H9 (cell line): ENCODE results near the gene GTF3C5. TPM values are rescaled to one million over a fixed set of nuclear protein-coding genes. Genes with fewer than 3 reads are reported as not detected.

Experiments
- DNase-seq: peaks from one replicate; pipeline ENCODE4 v3.0.0-alpha.2; 2017
- H2AFZ ChIP-seq: one replicate; pipeline ENCODE4 v1.6.1; 2013; ENCODE audit warnings: mild to moderate bottlenecking, low read length, control low read depth, moderate library complexity
- H2AK5ac ChIP-seq: 2 replicates; pipeline ENCODE4 v1.6.1; 2013; ENCODE audit warnings: low read length, control low read depth, mixed read lengths; ENCODE audit not compliant: insufficient read length
- H2BK120ac ChIP-seq: one replicate; pipeline ENCODE4 v1.6.1; 2013; ENCODE audit warnings: low read depth, mild to moderate bottlenecking, low read length, control low read depth, inconsistent platforms; ENCODE audit not compliant: poor library complexity, severe bottlenecking
- H2BK12ac ChIP-seq: 2 replicates; pipeline ENCODE4 v1.6.1; 2013; ENCODE audit warnings: low read length, control low read depth, mixed read lengths, low read depth; ENCODE audit not compliant: insufficient read length
- H2BK15ac ChIP-seq: 2 replicates; pipeline ENCODE4 v1.6.1; 2013; ENCODE audit warnings: low read depth, low read length, control low read depth
- H2BK20ac ChIP-seq: one replicate; pipeline ENCODE4 v1.6.1; 2013; ENCODE audit warnings: low read depth, mild to moderate bottlenecking, low read length, control low read depth, inconsistent platforms; ENCODE audit not compliant: poor library complexity, severe bottlenecking
- H2BK5ac ChIP-seq: 2 replicates; pipeline ENCODE4 v1.6.1; 2013; ENCODE audit warnings: low read length, control low read depth, mixed read lengths; ENCODE audit not compliant: insufficient read length
- H3K14ac ChIP-seq: 2 replicates; pipeline ENCODE4 v1.6.1; 2013; ENCODE audit warnings: low read length, control low read depth; ENCODE audit not compliant: insufficient read depth
- H3K18ac ChIP-seq: 2 replicates; pipeline ENCODE4 v1.6.1; 2013; ENCODE audit warnings: low read depth, mild to moderate bottlenecking, mixed read lengths, low read length, control low read depth; ENCODE audit not compliant: insufficient read length
- H3K23ac ChIP-seq: 2 replicates; pipeline ENCODE4 v1.6.1; 2013; ENCODE audit warnings: low read length, control low read depth, mixed read lengths, low read depth; ENCODE audit not compliant: insufficient read length
- H3K23me2 ChIP-seq: 2 replicates; pipeline ENCODE4 v1.6.1; 2013; ENCODE audit warnings: low read depth, mild to moderate bottlenecking, mixed read lengths, low read length, control low read depth; ENCODE audit not compliant: insufficient read length, poor library complexity, severe bottlenecking
- H3K27ac ChIP-seq: 2 replicates; pipeline ENCODE4 v1.5.1; 2013; ENCODE audit warnings: low read length, control low read depth, mixed read lengths, low read depth; ENCODE audit not compliant: insufficient read length
- H3K27me3 ChIP-seq: 2 replicates; pipeline ENCODE4 v1.6.1; 2013; ENCODE audit warnings: low read length, control low read depth, inconsistent platforms; ENCODE audit not compliant: insufficient read depth
- H3K4ac ChIP-seq: 2 replicates; pipeline ENCODE4 v1.6.1; 2013; ENCODE audit warnings: low read depth, mild to moderate bottlenecking, control low read depth, inconsistent platforms, low read length, moderate library complexity
- H3K4me1 ChIP-seq: 2 replicates; pipeline ENCODE4 v1.6.1; 2013; ENCODE audit warnings: low read length, control low read depth, inconsistent platforms; ENCODE audit not compliant: insufficient read depth
- H3K4me2 ChIP-seq: 2 replicates; pipeline ENCODE4 v1.6.1; 2013; ENCODE audit warnings: low read length, control low read depth, mixed read lengths; ENCODE audit not compliant: insufficient read length, insufficient read depth
- H3K56ac ChIP-seq: 2 replicates; pipeline ENCODE4 v1.6.1; 2013; ENCODE audit warnings: low read depth, mild to moderate bottlenecking, mixed read lengths, low read length, control low read depth; ENCODE audit not compliant: insufficient read length
- H3K79me1 ChIP-seq: 2 replicates; pipeline ENCODE4 v1.6.1; 2013; ENCODE audit warnings: low read depth, mild to moderate bottlenecking, moderate library complexity, low read length, control low read depth, inconsistent platforms; ENCODE audit not compliant: insufficient read depth, poor library complexity, severe bottlenecking
- H3K79me2 ChIP-seq: 2 replicates; pipeline ENCODE4 v1.6.1; 2013; ENCODE audit warnings: low read length, control low read depth, inconsistent platforms; ENCODE audit not compliant: insufficient read depth
- H3K9ac ChIP-seq: 2 replicates; pipeline ENCODE4 v1.6.1; 2013; ENCODE audit warnings: low read length, control low read depth, mixed read lengths; ENCODE audit not compliant: insufficient read length; ENCODE audit errors: extremely low read depth
- H3K9me3 ChIP-seq: one replicate; pipeline ENCODE4 v1.6.1; 2013; ENCODE audit warnings: low read depth, low read length, inconsistent platforms; ENCODE audit not compliant: control insufficient read depth
- H3T11ph ChIP-seq: one replicate; pipeline ENCODE4 v1.6.1; 2013; ENCODE audit warnings: mild to moderate bottlenecking, low read length, control low read depth, inconsistent platforms
- H4K20me1 ChIP-seq: one replicate; pipeline ENCODE4 v1.6.1; 2013; ENCODE audit not compliant: control insufficient read depth, insufficient read length, insufficient read depth
- H4K5ac ChIP-seq: 2 replicates; pipeline ENCODE4 v1.6.1; 2013; ENCODE audit warnings: low read depth, mild to moderate bottlenecking, mixed read lengths, low read length, control low read depth; ENCODE audit not compliant: insufficient read length
- H4K8ac ChIP-seq: replicated peaks from 2 replicates; pipeline ENCODE4 v1.6.1; 2013; ENCODE audit warnings: low read length, control low read depth, mixed read lengths, low read depth; ENCODE audit not compliant: insufficient read length
- H4K91ac ChIP-seq: 2 replicates; pipeline ENCODE4 v1.6.1; 2013; ENCODE audit warnings: low read depth, mild to moderate bottlenecking, moderate library complexity, mixed read lengths, low read length, control low read depth; ENCODE audit not compliant: insufficient read length
- H3K27ac Mint-ChIP-seq, 3 experiments: 2 replicates in 2 of 3; 3 replicates in 1 of 3; pipeline ENCODE4 v1.8.0; 2020 to 2021; ENCODE audit warnings: mixed read lengths in 3 of 3, mild to moderate bottlenecking in 1 of 3, moderate library complexity in 1 of 3
- H3K27me3 Mint-ChIP-seq: 2 replicates; pipeline ENCODE4 v1.8.0; 2021; ENCODE audit warnings: low read depth, mild to moderate bottlenecking, moderate library complexity, mixed read lengths
- H3K36me3 Mint-ChIP-seq, 3 experiments: 2 replicates in 2 of 3; 3 replicates in 1 of 3; pipeline ENCODE4 v1.8.0; 2020 to 2021; ENCODE audit warnings: low read depth in 3 of 3, mixed read lengths in 3 of 3; ENCODE audit not compliant: insufficient read depth in 1 of 3
- H3K4me1 Mint-ChIP-seq, 2 experiments: 2 replicates each; pipeline ENCODE4 v1.8.0; 2020; ENCODE audit warnings: mixed read lengths in 2 of 2
- H3K4me3 Mint-ChIP-seq, 2 experiments: 2 replicates in 1 of 2; 3 replicates in 1 of 2; pipeline ENCODE4 v1.8.0; 2020 to 2021; ENCODE audit warnings: mild to moderate bottlenecking in 2 of 2, mixed read lengths in 2 of 2, moderate library complexity in 1 of 2
- H3K9me3 Mint-ChIP-seq, 2 experiments: 2 replicates in 1 of 2; 3 replicates in 1 of 2; pipeline ENCODE4 v1.8.0; 2020; ENCODE audit warnings: mild to moderate bottlenecking in 2 of 2, mixed read lengths in 2 of 2, moderate library complexity in 1 of 2
- WGBS: extraction: QIAGEN DNeasy Blood & Tissue Kit; methylation state at CpG from one replicate; pipeline ENCODE4 v1.1.7; 2013; ENCODE audit warnings: missing lambda C conversion rate, low lambda C conversion rate, mixed read lengths; ENCODE audit not compliant: insufficient read length; ENCODE audit errors: extremely low coverage; 5-methylcytosine and 5-hydroxymethylcytosine counted together
- total RNA-seq: library from RNA; stranded (reverse); gene quantifications from 2 replicates; pipeline ENCODE4 v1.2.1, GENCODE V29; 2021
- TF ChIP-seq, protein P1 (sequence below): fragments of 200-600 bp; sonication (generic); conservative IDR thresholded peaks from 3 replicates; pipeline ENCODE4 v1.8.0; 2021; ENCODE audit warnings: antibody characterized with exemption, mild to moderate bottlenecking

Gene GTF3C5
- total RNA-seq, 1 experiment from 2014 or later, result 88.9 TPM

- Mint-ChIP-seq H3K9me3 (no peaks in the 10 kb centered on the region), H3K4me3 (no peak overlapping the region), H3K27ac (peak overlapping the region in 1 of 3 experiments; percentile 82; a peak in 2 of 7 replicates), H3K27me3 (no peaks in the 10 kb centered on the region), H3K4me1 (peaks cover 4% of the 10 kb centered on the region in 2 experiments), H3K36me3 (peaks cover 0 to 2% (median 0%) of the 10 kb centered on the region in 3 experiments; a peak in 1 of 7 replicates)
- Histone ChIP-seq H2AFZ (no peak overlapping the region), H2AK5ac (no peak overlapping the region), H3K4me1 (no peaks in the 10 kb centered on the region), H2BK15ac (no peak overlapping the region), H2BK12ac (no peak overlapping the region), H4K5ac (no peak overlapping the region), H3K23ac (no peak overlapping the region), H3K18ac (no peak overlapping the region), H2BK120ac (no peak overlapping the region), H4K8ac (no peak overlapping the region), H3K79me2 (no peaks in the 10 kb centered on the region), H4K20me1 (no peaks in the 10 kb centered on the region), H3K4me2 (no peak overlapping the region), H3K14ac (no peak overlapping the region; the same call in 1 of the 2 replicates), H3T11ph (no peak overlapping the region), H3K56ac (no peak overlapping the region), H3K79me1 (no peaks in the 10 kb centered on the region), H3K23me2 (no peaks in the 10 kb centered on the region), H3K9ac (no peak overlapping the region), H2BK20ac (no peak overlapping the region), H3K4ac (no peak overlapping the region), H2BK5ac (no peak overlapping the region), H3K9me3 (no peaks in the 10 kb centered on the region), H3K27ac (no peak overlapping the region), H3K27me3 (no peaks in the 10 kb centered on the region), H4K91ac (no peak overlapping the region)
- WGBS, result no CpG with 5 or more reads among the region's 25 CpGs
- DNase-seq, result no peak
- TF ChIP-seq, protein P1, sequence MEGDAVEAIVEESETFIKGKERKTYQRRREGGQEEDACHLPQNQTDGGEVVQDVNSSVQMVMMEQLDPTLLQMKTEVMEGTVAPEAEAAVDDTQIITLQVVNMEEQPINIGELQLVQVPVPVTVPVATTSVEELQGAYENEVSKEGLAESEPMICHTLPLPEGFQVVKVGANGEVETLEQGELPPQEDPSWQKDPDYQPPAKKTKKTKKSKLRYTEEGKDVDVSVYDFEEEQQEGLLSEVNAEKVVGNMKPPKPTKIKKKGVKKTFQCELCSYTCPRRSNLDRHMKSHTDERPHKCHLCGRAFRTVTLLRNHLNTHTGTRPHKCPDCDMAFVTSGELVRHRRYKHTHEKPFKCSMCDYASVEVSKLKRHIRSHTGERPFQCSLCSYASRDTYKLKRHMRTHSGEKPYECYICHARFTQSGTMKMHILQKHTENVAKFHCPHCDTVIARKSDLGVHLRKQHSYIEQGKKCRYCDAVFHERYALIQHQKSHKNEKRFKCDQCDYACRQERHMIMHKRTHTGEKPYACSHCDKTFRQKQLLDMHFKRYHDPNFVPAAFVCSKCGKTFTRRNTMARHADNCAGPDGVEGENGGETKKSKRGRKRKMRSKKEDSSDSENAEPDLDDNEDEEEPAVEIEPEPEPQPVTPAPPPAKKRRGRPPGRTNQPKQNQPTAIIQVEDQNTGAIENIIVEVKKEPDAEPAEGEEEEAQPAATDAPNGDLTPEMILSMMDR, result no peak
Observed at GRCh38 chr9:133066181-133066983, 35.6 kb downstream of the GTF3C5 start.
